ENCODE measurements around the gene CMTM7. TPM values are rescaled to one million over a fixed set of nuclear protein-coding genes. Genes with fewer than 3 reads are reported as not detected.

Gene CMTM7
- total and polyA plus RNA-seq, 2 of the 13 experiments (the other 11 are each of a cell fraction or from before 2014, with no cell fraction given) = 20.9 to 21.4 TPM

DNA sequence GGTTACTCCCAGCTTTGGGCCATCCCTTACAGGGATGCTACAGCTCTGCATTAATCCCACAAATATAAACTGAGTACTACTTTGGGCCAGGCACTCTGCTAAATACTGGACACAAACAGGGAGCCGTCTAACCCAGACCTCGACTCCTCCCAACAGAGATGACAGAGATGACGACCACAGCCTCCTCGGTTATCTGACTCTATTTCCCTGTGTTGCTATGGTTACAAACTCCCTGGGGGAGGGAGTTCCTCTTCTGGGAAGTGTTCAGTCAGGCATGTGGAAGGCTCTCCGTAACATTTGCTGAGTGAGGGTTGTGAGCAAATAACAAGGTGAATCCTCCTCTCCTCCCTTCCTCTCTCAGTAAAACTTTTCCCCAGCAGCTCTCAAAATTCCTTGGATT, 6.7 kb upstream of the CMTM7 start:
- WGBS (ENCODE audit: low lambda C conversion rate) = 22% methylated on average over 5 of the region's 5 CpGs
- H3K79me2 ChIP-seq (ENCODE audit: insufficient read depth, low read length) = no peaks in the 10 kb centered on the region
- no peak overlapping the region for H3K9ac ChIP-seq (ENCODE audit: insufficient read depth, low read depth, low read length)
- no peaks in the 10 kb centered on the region for H3K36me3 ChIP-seq (replicated peaks in 1 of 2; ENCODE audit: control insufficient read depth in 1 of 2, insufficient read depth in 2 of 2, low read length in 2 of 2)
- in situ Hi-C loops (cut with HindIII; ENCODE audit: extremely low pct_ligation_motif_present, low pct_unique_long_range_greater_than_20kb) = no loop called here
- H3K4me1 ChIP-seq (ENCODE audit: insufficient read depth, low read length) = 0 out of 2 replicates have a peak, but pooled peaks cover 6% of the 10 kb centered on the region
- no peaks in the 10 kb centered on the region for H4K20me1 ChIP-seq (ENCODE audit: insufficient read depth, low read length)
- ATAC-seq (0 out of 3 replicates have a peak, but pooled peaks have one; percentile 19), DNase-seq (ENCODE audit: low spot score) (no peak), FAIRE-seq (no peak)
- no peak overlapping the region for H3K4me3 ChIP-seq (replicated peaks in 1 of 3; ENCODE audit: insufficient read depth in 1 of 3, low read depth in 2 of 3, low read length in 3 of 3)
- intact Hi-C loops (cut with micrococcal nuclease; ENCODE audit: unreplicated experiment) = no loop called here
- H3K27ac ChIP-seq (ENCODE audit: extremely low read length, insufficient read depth, low read length) = no peak overlapping the region
- no peak overlapping the region for H3K4me2 ChIP-seq (ENCODE audit: low read depth, low read length)
- H3K9me3 ChIP-seq (ENCODE audit: low read length) = no peaks in the 10 kb centered on the region
- H3K27me3 ChIP-seq (ENCODE audit: control insufficient read depth in 1 of 2, insufficient read depth in 2 of 2, low read length in 2 of 2) = no peaks in the 10 kb centered on the region; a peak in 1 of 5 replicates
- ChIA-PET CTCF (ENCODE audit: low intra/inter-chr PET ratio, low total read pairs) (no interaction called here), POLR2A (no interaction called here)
- TF ChIP-seq KDM4B (CRISPR knock-in tag; IDR thresholded peaks at IDR 0.05) (no peak), SALL1 (CRISPR knock-in tag; IDR thresholded peaks at IDR 0.05) (no peak), MED1 (CRISPR knock-in tag; IDR thresholded peaks at IDR 0.05) (no peak), NRL (CRISPR knock-in tag; IDR thresholded peaks at IDR 0.05; ENCODE audit: borderline replicate concordance) (no peak), RFX1 (IDR thresholded peaks at IDR 0.05) (peak; percentile 35; the same call in 1 of the 2 replicates)
- TF ChIP-seq, protein P1, sequence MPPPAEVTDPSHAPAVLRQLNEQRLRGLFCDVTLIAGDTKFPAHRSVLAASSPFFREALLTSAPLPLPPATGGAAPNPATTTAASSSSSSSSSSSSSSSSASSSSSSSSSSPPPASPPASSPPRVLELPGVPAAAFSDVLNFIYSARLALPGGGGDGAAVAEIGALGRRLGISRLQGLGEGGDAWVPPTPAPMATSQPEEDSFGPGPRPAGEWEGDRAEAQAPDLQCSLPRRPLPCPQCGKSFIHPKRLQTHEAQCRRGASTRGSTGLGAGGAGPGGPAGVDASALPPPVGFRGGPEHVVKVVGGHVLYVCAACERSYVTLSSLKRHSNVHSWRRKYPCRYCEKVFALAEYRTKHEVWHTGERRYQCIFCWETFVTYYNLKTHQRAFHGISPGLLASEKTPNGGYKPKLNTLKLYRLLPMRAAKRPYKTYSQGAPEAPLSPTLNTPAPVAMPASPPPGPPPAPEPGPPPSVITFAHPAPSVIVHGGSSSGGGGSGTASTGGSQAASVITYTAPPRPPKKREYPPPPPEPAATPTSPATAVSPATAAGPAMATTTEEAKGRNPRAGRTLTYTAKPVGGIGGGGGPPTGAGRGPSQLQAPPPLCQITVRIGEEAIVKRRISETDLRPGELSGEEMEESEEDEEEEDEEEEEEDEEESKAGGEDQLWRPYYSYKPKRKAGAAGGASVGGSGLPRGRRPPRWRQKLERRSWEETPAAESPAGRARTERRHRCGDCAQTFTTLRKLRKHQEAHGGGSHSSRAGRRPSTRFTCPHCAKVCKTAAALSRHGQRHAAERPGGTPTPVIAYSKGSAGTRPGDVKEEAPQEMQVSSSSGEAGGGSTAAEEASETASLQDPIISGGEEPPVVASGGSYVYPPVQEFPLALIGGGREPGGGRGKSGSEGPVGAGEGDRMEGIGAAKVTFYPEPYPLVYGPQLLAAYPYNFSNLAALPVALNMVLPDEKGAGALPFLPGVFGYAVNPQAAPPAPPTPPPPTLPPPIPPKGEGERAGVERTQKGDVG (CRISPR knock-in tag; IDR thresholded peaks at IDR 0.05; ENCODE audit: borderline replicate concordance) = no peak
- TF ChIP-seq, protein P2, sequence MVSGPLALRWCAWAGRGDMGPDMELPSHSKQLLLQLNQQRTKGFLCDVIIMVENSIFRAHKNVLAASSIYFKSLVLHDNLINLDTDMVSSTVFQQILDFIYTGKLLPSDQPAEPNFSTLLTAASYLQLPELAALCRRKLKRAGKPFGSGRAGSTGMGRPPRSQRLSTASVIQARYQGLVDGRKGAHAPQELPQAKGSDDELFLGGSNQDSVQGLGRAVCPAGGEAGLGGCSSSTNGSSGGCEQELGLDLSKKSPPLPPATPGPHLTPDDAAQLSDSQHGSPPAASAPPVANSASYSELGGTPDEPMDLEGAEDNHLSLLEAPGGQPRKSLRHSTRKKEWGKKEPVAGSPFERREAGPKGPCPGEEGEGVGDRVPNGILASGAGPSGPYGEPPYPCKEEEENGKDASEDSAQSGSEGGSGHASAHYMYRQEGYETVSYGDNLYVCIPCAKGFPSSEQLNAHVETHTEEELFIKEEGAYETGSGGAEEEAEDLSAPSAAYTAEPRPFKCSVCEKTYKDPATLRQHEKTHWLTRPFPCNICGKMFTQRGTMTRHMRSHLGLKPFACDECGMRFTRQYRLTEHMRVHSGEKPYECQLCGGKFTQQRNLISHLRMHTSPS (CRISPR knock-in tag; IDR thresholded peaks at IDR 0.05; ENCODE audit: low read depth) = no peak
- H2AFZ ChIP-seq (ENCODE audit: low read length) = no peak overlapping the region
- no TSS peak for BruUV-seq (replicated peaks)
